Neural progenitor cell (in vitro differentiated cells): ENCODE results near the gene UBC. TPM values are rescaled to one million over a fixed set of nuclear protein-coding genes. Genes with fewer than 3 reads are reported as not detected.

Experiments used
- DNase-seq: peaks from one replicate; pipeline ENCODE4 v3.0.0-alpha.2; 2016; ENCODE audit warnings: low spot score
- H2AFZ ChIP-seq: fragments of 200-600 bp; sonication (generic); replicated peaks from 2 replicates; pipeline ENCODE4 v1.6.1; 2016; ENCODE audit warnings: antibody characterized with exemption
- H3F3A ChIP-seq: fragments of 200-600 bp; sonication (generic); 2 replicates; pipeline ENCODE4 v1.6.1; 2016; ENCODE audit warnings: antibody characterized with exemption, low read depth
- H3K27ac ChIP-seq: fragments of 200-600 bp; sonication (generic); 2 replicates; pipeline ENCODE4 v1.5.1; 2016; ENCODE audit warnings: mild to moderate bottlenecking
- H3K27me3 ChIP-seq: fragments of 200-600 bp; sonication (generic); 2 replicates; pipeline ENCODE4 v1.6.1; 2016; ENCODE audit warnings: mild to moderate bottlenecking, moderate library complexity
- H3K36me3 ChIP-seq: fragments of 200-600 bp; sonication (generic); 2 replicates; pipeline ENCODE4 v1.5.1; 2016
- H3K4me1 ChIP-seq: fragments of 200-600 bp; sonication (generic); 2 replicates; pipeline ENCODE4 v1.6.1; 2016; ENCODE audit warnings: mixed run types
- H3K4me2 ChIP-seq: fragments of 200-600 bp; sonication (generic); 2 replicates; pipeline ENCODE4 v1.6.1; 2016
- H3K4me3 ChIP-seq: fragments of 200-600 bp; sonication (generic); 2 replicates; pipeline ENCODE4 v1.5.1; 2016
- H3K79me2 ChIP-seq: fragments of 200-600 bp; sonication (generic); 2 replicates; pipeline ENCODE4 v1.6.1; 2016; ENCODE audit warnings: low read depth
- H3K9ac ChIP-seq: fragments of 200-600 bp; sonication (generic); 2 replicates; pipeline ENCODE4 v1.6.1; 2016
- H3K9me3 ChIP-seq: fragments of 200-600 bp; sonication (generic); 2 replicates; pipeline ENCODE4 v1.5.1; 2016; ENCODE audit warnings: low read depth
- H4K20me1 ChIP-seq: fragments of 200-600 bp; sonication (generic); 2 replicates; pipeline ENCODE4 v1.6.1; 2016; ENCODE audit warnings: low read depth
- H3K27ac Mint-ChIP-seq: 3 replicates; pipeline ENCODE4 v1.8.0; 2021; ENCODE audit warnings: mixed read lengths
- H3K27me3 Mint-ChIP-seq: 2 replicates; pipeline ENCODE4 v1.8.0; 2022; ENCODE audit warnings: low read depth, mild to moderate bottlenecking, inconsistent platforms, moderate library complexity, mixed read lengths; ENCODE audit not compliant: insufficient read depth
- H3K36me3 Mint-ChIP-seq: 3 replicates; pipeline ENCODE4 v1.8.0; 2021; ENCODE audit warnings: mixed read lengths
- H3K4me1 Mint-ChIP-seq: 3 replicates; pipeline ENCODE4 v1.8.0; 2021; ENCODE audit warnings: mixed read lengths
- H3K4me3 Mint-ChIP-seq: 3 replicates; pipeline ENCODE4 v1.8.0; 2021; ENCODE audit warnings: mild to moderate bottlenecking, moderate library complexity, mixed read lengths
- H3K9me3 Mint-ChIP-seq: 3 replicates; pipeline ENCODE4 v1.8.0; 2020; ENCODE audit warnings: mixed read lengths
- EZH2 ChIP-seq: fragments of 200-600 bp; sonication (generic); IDR thresholded peaks from 2 replicates; pipeline ENCODE4 v1.6.1; 2017; ENCODE audit warnings: antibody characterized with exemption, mild to moderate bottlenecking, moderate library complexity
- EZH2phosphoT487 ChIP-seq: fragments of 200-600 bp; sonication (generic); IDR thresholded peaks from 2 replicates; pipeline ENCODE4 v1.6.1; 2017; ENCODE audit warnings: antibody characterized with exemption
- total RNA-seq: library from RNA; depleted of rRNA; stranded (reverse); fragments of >200 nt; gene quantifications from 2 replicates; pipeline ENCODE4 v1.2.3, GENCODE V29; 2015; ENCODE audit warnings: low replicate concordance
- TF ChIP-seq, protein P1 (sequence below): fragments of 200-600 bp; sonication (generic); IDR thresholded peaks from 2 replicates; pipeline ENCODE4 v1.5.1; 2017; ENCODE audit warnings: antibody characterized with exemption, mild to moderate bottlenecking

The UBC gene
- total RNA-seq, 1 donor from 2014 or later, result 857 TPM

DNA sequence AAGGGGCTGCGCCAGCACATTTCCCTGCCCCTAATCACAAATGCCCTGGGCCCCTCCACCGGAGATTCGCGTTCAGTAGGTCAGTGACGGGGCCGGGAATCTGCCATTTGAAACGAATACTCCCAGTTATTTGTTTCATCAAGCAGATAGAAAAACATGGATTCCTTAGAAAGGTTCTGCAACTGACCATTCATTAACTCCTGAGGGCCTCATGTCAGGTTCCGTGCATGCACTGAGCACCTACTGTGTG lies 25.6 kb upstream of the UBC start:
- no peaks in the 10 kb centered on the region for H3K79me2 ChIP-seq
- peak overlapping the region; percentile 74 for H3K4me3 ChIP-seq
- no peaks in the 10 kb centered on the region for H4K20me1 ChIP-seq
- H3F3A ChIP-seq, result peaks cover 34% of the 10 kb centered on the region
- H3K4me1 ChIP-seq, result peaks cover 12% of the 10 kb centered on the region
- no peak overlapping the region for H3K9ac ChIP-seq
- peak overlapping the region; percentile 78 for H3K4me2 ChIP-seq
- no peak overlapping the region for H3K27ac ChIP-seq
- no peaks in the 10 kb centered on the region for H3K27me3 ChIP-seq
- no peaks in the 10 kb centered on the region for H3K9me3 ChIP-seq
- Mint-ChIP-seq H3K9me3 (no peaks in the 10 kb centered on the region), H3K4me1 (peaks cover 10% of the 10 kb centered on the region), H3K36me3 (peaks cover 2% of the 10 kb centered on the region), H3K27ac (no peak overlapping the region), H3K4me3 (no peak overlapping the region), H3K27me3 (peaks cover 3% of the 10 kb centered on the region)
- H2AFZ ChIP-seq, result no peak overlapping the region
- H3K36me3 ChIP-seq, result no peaks in the 10 kb centered on the region
- no peak for DNase-seq
- TF ChIP-seq EZH2, result no peak
- TF ChIP-seq EZH2phosphoT487, result no peak
- TF ChIP-seq, protein P1, sequence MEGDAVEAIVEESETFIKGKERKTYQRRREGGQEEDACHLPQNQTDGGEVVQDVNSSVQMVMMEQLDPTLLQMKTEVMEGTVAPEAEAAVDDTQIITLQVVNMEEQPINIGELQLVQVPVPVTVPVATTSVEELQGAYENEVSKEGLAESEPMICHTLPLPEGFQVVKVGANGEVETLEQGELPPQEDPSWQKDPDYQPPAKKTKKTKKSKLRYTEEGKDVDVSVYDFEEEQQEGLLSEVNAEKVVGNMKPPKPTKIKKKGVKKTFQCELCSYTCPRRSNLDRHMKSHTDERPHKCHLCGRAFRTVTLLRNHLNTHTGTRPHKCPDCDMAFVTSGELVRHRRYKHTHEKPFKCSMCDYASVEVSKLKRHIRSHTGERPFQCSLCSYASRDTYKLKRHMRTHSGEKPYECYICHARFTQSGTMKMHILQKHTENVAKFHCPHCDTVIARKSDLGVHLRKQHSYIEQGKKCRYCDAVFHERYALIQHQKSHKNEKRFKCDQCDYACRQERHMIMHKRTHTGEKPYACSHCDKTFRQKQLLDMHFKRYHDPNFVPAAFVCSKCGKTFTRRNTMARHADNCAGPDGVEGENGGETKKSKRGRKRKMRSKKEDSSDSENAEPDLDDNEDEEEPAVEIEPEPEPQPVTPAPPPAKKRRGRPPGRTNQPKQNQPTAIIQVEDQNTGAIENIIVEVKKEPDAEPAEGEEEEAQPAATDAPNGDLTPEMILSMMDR, result no peak

DNA sequence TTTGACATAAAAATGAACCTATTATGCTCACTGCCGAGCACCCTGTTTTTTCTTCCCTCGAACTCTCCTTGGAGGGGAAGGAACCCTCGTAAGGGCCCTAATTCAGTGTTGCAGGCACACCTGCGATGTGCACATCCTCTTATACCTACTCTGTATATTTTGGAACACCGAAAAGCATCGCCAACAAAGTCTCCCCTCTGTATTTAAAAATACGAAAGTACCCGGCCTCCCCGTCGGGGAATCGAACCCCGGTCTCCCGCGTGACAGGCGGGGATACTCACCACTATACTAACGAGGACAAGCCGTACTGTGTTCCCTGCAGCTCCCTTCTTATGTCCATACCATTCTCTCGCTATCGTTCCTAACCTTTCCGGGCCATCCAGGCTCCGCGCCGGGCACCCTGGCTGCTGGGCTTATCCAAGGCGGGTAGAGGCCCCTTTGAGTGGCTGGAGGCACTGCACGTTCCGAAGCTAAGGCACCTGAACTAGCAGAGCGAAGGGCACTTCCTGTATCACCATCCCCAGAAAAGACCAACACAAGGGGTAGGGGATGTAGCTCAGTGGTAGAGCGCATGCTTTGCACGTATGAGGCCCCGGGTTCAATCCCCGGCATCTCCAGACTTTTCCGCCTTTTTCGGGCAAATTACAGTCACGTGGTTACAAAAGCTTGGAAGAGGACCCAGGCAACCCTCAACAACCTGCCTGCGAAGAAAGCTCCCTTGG lies 25.1 kb upstream of the UBC start:
- H3K27me3 ChIP-seq, result no peaks in the 10 kb centered on the region
- Mint-ChIP-seq H3K36me3 (peaks cover 2% of the 10 kb centered on the region), H3K27ac (no peak overlapping the region), H3K4me3 (no peak overlapping the region), H3K27me3 (peaks cover 4% of the 10 kb centered on the region), H3K4me1 (peaks cover 10% of the 10 kb centered on the region), H3K9me3 (no peaks in the 10 kb centered on the region)
- peaks cover 12% of the 10 kb centered on the region for H3K4me1 ChIP-seq
- no peaks in the 10 kb centered on the region for H4K20me1 ChIP-seq
- H3K4me2 ChIP-seq, result peak overlapping the region; percentile 78
- peaks cover 34% of the 10 kb centered on the region for H3F3A ChIP-seq
- H3K36me3 ChIP-seq, result no peaks in the 10 kb centered on the region
- H3K4me3 ChIP-seq, result peak overlapping the region; percentile 74
- H2AFZ ChIP-seq, result peak overlapping the region; percentile 3
- TF ChIP-seq EZH2, result no peak
- TF ChIP-seq EZH2phosphoT487, result no peak
- TF ChIP-seq, protein P1, result no peak
- no peaks in the 10 kb centered on the region for H3K9me3 ChIP-seq
- peak; percentile 93 for DNase-seq
- peak overlapping the region; percentile 81 for H3K27ac ChIP-seq
- no peaks in the 10 kb centered on the region for H3K79me2 ChIP-seq
- H3K9ac ChIP-seq, result no peak overlapping the region

DNA sequence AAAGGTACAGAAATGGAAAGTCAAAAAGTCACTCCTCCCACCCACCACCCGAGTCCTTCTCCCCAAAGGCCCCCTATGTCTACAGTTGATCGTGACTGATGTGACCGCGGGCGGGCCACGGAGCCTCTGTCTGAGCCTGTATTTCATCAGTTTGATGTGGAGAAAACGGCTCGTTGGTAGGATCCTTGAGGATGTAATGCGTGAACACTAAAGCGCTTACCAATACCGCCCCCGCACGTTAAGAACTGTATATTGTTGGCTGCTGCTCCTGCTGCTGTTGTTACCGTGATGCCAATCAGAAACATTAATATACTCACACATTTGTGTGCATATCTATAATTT lies 24.6 kb upstream of the UBC start:
- H3K9ac ChIP-seq, result no peak overlapping the region
- H3K79me2 ChIP-seq, result no peaks in the 10 kb centered on the region
- TF ChIP-seq EZH2 (no peak), EZH2phosphoT487 (no peak)
- TF ChIP-seq, protein P1, result peak; percentile 51
- Mint-ChIP-seq H3K36me3 (peaks cover 2% of the 10 kb centered on the region), H3K4me3 (no peak overlapping the region), H3K27ac (peak overlapping the region; percentile 51), H3K4me1 (peaks cover 10% of the 10 kb centered on the region), H3K9me3 (no peaks in the 10 kb centered on the region), H3K27me3 (peaks cover 4% of the 10 kb centered on the region)
- H3K4me1 ChIP-seq, result peaks cover 12% of the 10 kb centered on the region
- DNase-seq, result peak; percentile 80
- H3K4me2 ChIP-seq, result peak overlapping the region; percentile 78
- peak overlapping the region; percentile 3 for H2AFZ ChIP-seq
- H3K36me3 ChIP-seq, result no peaks in the 10 kb centered on the region
- H3K9me3 ChIP-seq, result no peaks in the 10 kb centered on the region
- no peaks in the 10 kb centered on the region for H4K20me1 ChIP-seq
- H3K4me3 ChIP-seq, result peak overlapping the region; percentile 74
- no peak overlapping the region for H3K27ac ChIP-seq
- peaks cover 34% of the 10 kb centered on the region for H3F3A ChIP-seq
- no peaks in the 10 kb centered on the region for H3K27me3 ChIP-seq
